GM18868 (cell line): ENCODE data around the gene ZMYND11.

Experiments used
- ATAC-seq: cut with Tn5 transposase; IDR thresholded peaks from one replicate; pipeline ENCODE4 v1.9.1; 2021; ENCODE audit warnings: mild to moderate bottlenecking, moderate library complexity; ENCODE audit not compliant: unreplicated experiment

ZMYND11 gene

GRCh38 chr10:190216-190615 lies 55.0 kb downstream of the ZMYND11 start:
- no peak for ATAC-seq

GRCh38 chr10:191703-192518 lies 56.7 kb downstream of the ZMYND11 start:
- ATAC-seq: no peak

DNA sequence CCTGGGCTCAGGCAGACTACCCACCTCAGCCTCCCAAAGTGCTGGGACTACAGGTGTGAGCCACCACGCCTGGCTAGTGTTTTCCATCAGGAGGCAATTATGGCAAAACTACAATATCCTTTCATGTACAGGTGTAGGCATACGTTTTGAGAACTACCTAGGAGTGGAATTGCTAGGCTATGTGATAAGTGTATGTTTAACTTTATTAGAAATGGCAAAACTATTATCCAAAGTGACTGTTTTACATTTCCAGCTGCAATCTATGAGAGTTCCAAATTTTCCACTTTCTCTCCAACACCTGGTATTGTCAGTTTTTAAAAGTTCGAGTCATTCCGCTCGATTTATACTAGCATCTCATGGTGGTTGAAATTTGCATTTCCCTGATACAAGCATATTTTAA lies 59.0 kb downstream of the ZMYND11 start:
- no peak for ATAC-seq

DNA sequence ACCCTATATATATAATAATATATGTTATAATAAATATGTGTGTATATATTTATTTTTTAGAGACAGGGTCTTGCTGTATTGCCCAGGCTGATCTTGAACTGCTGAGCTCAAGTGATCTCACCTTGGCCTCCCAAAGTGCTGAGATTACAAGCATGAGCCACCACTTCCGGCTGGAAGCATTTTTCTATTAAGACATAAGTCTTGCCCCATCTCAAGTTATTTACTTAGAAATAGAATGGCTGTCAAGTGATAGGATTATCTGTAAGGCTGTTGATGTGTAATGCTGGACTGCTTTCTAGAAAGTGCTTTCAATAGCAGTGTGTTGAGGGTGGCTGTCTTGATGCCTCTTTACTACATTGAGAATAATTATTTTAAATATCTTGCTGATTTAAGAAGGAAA lies 65.2 kb downstream of the ZMYND11 start:
- no peak for ATAC-seq

DNA sequence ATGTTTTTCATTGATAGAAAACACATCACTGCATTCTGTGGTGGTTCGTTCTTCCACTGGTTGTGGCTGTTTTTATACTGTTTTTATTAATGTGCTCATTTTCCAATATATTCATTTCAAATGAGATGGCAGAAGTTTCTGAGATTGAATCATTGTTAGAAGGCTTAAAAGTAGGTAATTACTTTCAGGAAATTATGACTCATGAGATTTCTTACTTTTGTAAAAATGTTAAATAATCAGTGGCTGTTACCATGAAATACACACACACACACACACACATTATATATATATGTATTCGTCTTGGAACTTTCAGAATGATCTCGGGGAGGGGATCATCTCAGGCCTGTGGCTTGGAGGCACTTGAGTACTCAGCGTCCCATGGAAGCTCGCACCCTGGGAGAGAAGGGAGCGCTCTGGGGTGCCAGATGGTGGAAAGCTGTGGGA lies 66.1 kb downstream of the ZMYND11 start:
- ATAC-seq: no peak

DNA sequence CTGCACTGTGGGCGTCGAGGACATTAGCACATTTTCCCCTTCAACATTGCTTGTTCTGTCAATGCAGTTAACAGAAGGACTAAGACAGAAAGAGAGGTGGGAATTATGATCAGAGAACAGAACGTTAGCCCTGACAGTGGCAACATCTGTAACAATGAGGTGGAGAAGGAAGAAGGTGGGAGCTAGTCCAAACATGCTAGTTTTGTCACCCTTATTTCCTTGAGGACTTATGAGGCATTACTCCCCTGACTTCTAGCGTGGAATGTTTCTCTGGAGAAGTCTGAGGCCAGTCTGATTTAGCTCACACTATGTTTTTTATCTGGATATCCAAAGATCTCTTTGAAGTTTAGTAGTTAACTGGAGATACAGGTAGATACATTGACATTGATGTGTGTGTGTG lies 73.4 kb downstream of the ZMYND11 start:
- no peak for ATAC-seq

DNA sequence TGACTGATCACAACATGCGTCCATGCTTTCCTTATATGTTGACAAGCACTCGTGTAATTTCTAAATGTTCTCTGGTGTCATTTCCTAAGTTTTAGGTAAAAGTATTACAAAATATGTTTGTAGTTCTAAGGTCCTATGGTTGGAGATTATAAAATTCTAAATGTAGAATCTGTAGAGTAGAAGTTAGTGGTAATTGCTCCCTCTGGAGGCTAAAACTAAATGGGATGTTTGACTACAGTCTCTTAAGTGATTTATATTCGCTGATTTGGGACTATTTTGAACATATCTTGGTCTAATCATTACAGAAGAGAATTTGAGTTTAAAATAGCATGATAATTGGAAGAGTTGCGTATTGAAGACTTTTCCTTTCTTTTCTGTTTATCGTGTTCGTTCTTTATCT lies 74.1 kb downstream of the ZMYND11 start:
- no peak for ATAC-seq

DNA sequence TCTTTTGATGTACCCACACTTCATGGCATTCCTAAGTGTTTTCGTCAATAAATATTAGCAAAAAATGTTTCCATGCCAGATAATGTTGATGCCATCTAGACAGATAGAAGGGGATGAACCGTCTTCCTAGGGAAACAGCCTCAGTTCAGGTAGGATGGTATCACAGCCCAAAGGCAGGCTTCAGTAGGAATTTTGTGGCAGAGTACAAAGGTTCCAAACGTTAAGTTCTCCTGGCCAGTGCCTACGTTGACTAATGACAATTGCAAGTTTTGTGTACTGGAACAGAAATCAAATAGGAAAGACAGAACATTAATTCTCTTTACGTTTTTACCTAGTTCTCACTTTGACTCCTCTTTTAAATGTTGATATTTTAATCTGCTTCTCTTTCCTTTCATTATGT lies 75.0 kb downstream of the ZMYND11 start:
- ATAC-seq: no peak

GRCh38 chr10:215444-215843 lies 80.2 kb downstream of the ZMYND11 start:
- ATAC-seq: no peak

DNA sequence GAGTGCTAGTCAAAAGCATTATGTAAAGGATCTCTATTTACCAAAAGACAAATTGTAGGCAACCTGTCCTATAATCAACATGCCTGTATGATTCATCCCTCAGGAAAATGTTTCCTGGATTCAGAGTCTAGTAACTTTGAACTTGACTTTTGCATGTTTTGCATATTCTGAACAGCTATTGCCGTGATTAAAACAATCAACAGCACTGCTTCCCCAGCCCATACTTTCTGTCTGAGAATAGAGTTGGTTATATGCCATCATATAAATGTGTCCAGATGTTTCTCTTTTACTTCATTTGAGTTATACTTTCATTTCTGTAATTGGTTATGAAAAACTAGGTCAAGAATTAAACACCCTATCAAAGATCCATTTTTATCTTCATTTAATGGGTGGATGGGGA lies 83.5 kb downstream of the ZMYND11 start:
- ATAC-seq: no peak

- ATAC-seq: no peak
Measured at GRCh38 chr10:219731-220472, 84.6 kb downstream of the ZMYND11 start.

DNA sequence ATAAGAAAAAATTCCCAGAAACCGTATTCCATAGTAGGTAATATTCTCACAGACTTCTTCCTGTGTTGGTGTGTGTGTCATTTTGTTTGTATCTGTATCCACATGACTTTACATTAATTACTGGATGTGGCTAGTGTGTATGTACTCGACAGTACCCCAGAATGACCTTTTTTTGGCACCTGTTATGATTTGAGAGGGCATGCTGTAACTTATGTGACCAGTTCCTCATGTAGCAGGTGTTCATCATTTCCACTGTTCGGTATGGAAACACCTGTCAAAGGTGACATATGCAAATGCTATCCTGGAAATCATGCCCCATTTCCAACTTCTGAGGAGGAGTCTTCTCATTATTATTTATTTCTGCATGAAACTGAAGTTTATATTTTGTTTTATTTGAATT lies 89.3 kb downstream of the ZMYND11 start:
- peak; percentile 54 for ATAC-seq

- no peak for ATAC-seq
Measured at GRCh38 chr10:226018-226417, 90.8 kb downstream of the ZMYND11 start.

DNA sequence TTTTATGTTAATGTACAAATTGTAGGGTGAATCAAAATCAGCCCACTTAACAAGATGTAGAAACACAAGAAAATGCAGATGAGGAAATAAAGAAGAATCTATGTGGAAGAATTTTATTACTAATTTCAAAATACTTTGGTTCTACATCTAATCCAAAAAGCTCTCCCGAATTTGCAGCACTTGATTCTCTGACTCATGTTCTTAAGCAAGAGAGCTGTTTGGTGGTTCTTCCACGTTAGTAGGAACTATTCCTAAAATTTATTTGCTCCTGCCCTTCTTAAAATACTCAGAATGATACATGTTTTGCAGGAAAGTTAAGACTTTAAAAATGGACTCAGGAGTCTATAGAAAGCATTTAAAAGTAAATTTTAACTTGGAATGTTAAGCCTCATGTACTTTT lies 91.8 kb downstream of the ZMYND11 start:
- ATAC-seq: no peak

GRCh38 chr10:228366-228765 lies 93.1 kb downstream of the ZMYND11 start:
- no peak for ATAC-seq

GRCh38 chr10:230758-231157 lies 95.5 kb downstream of the ZMYND11 start:
- no peak for ATAC-seq

DNA sequence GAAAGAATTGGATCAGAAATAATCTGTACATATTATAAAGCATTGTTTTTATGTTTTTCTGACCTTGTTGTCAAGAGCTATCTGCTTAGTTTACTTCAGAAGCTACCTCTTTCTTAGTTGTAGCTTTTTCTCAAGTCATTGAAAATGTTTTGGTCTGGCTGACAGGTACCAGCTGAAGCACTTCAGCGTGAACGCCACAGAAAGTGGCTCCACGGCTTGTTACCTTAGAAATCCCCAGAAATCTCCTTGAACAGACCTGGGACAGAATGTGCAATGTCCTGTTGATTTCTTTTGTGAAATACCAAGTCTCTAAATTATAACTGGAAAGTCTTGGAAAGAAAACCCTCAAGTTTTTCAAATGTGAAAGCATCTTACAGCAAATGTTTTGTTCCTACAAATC lies 96.8 kb downstream of the ZMYND11 start:
- ATAC-seq: no peak

DNA sequence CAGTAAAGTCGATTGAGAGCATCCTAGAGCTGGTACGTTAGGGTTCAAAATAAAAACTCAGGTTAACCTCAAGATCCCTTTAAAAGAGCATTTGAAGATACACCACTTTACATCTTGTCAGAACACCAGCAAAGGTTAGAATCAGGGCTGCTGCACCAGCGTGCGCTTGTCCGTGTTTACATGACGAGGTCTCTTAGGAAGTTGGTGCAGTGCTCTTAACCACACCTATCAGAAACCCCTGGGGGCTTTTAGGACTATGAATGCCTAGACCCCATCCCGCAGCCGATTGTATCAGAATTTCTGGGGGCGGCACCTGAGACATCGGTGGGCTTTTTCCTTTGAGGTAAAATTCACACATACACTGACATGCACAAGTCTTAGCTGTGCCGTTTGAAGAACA lies 97.6 kb downstream of the ZMYND11 start:
- no peak for ATAC-seq

DNA sequence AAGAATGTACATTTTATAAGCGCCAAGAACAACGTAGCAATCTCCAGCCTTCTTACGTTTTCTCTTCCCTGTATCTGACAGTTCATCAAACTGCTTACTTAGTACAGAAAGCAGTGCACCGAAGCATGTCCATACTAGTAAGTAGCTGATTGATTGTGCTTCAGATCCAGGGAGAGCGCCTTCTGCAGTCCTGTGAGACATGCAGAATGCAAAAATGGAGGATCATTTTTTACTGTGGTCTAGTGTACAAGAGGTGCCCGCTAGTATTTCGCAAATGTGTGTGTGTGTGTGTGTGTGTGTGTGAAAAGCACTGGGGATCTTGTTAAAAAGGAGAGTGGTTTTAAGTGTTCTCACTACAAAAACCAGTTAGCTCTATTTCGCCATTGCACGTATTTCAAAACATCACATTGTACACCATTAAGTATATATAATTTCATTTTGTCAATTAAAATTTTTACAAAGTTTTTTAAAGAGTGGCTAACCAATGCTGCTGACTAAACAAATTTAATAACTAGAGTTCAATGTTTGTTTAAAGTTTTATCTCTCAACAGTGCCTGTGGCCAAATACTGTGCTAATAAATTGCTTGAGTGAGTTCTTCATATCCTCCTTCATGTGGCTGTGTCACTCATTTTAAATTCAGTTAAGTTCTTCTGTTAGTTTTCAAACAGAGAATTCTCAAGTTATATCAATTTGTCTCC lies 99.6 kb downstream of the ZMYND11 start:
- no peak for ATAC-seq

GRCh38 chr10:235915-236314 lies 100.7 kb downstream of the ZMYND11 start:
- no peak for ATAC-seq

DNA sequence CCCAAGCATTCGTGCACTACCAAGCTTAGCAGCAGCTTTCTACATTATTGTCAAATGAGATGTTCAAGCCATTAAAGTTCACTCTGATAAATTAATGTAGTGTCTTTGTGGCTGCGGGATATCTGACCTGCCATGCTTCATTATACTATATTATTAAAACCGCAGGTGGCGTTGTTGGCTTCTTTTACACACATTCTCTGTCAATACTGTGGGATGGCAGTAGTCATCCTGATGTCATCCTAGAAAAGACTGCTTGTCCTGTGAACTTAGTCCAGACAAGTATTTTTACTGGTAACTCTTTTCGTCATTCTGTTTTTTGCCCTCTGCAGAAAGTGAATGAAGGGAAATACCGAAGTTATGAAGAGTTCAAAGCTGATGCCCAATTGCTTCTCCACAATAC lies 103.9 kb downstream of the ZMYND11 start:
- no peak for ATAC-seq

DNA sequence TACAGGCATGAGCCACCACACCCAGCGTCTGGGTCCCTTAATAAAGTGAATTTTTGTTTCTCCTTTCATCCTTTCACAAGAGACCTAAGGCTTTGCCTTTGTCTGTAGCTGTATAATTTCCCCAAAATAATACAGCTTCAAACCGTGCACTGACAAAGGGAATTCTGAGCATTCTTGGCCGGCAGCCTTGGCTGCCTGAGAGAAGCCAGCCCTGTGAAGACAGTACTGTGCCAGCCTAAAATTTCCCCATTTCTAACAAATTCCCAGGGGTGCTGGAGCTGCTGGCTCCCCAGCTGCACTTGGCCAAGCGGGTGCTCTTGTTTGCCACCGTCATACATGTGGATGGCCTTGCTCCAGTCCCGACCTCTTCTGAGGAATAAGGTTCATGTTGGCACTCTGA lies 106.2 kb downstream of the ZMYND11 start:
- ATAC-seq: no peak
